PFSK-1 (cell line): ENCODE results near the gene YTHDF1.

Source experiments
- FOXP2 ChIP-seq: optimal IDR thresholded peaks from 2 replicates; pipeline ENCODE3; 2011; ENCODE audit warnings: borderline replicate concordance, control low read depth, inconsistent platforms; ENCODE audit not compliant: insufficient read depth; ENCODE audit errors: extremely low read length, extremely low read depth
- POLR2AphosphoS5 ChIP-seq: IDR thresholded peaks from 2 replicates; pipeline ENCODE4 v1.6.1; 2012; ENCODE audit warnings: low read depth, mild to moderate bottlenecking, control low read depth, low read length, moderate library complexity
- REST ChIP-seq, 2 experiments: IDR thresholded peaks; 2 replicates each; pipeline versions ENCODE4 v1.6.1 to v1.8.0; 2011 to 2012; ENCODE audit warnings: low read depth in 2 of 2, low read length in 2 of 2, control low read depth in 1 of 2, inconsistent platforms in 1 of 2, mild to moderate bottlenecking in 1 of 2, moderate library complexity in 1 of 2; ENCODE audit not compliant: insufficient read depth in 1 of 2
- SIN3A ChIP-seq: IDR thresholded peaks from 2 replicates; pipeline ENCODE4 v1.6.1; 2012; ENCODE audit warnings: mild to moderate bottlenecking, low read length, moderate library complexity, borderline replicate concordance; ENCODE audit not compliant: insufficient read depth
- TAF1 ChIP-seq: IDR thresholded peaks from 2 replicates; pipeline ENCODE4 v1.6.1; 2012; ENCODE audit warnings: low read length, control low read depth, borderline replicate concordance; ENCODE audit not compliant: insufficient read depth

GRCh38 chr20:63264000-63264399 is 48.1 kb upstream of the YTHDF1 start:
- no peak for TF ChIP-seq POLR2AphosphoS5
- TF ChIP-seq TAF1 = no peak
- TF ChIP-seq SIN3A = no peak
- TF ChIP-seq FOXP2 = no peak
- TF ChIP-seq REST (IDR thresholded peaks at IDR 0.05; ENCODE audit: insufficient read depth in 1 of 2, low read depth in 2 of 2, low read length in 2 of 2) = no peak
